Neural progenitor cell (in vitro differentiated cells): ENCODE measurements around the gene TLNRD1. TPM values are rescaled to one million over a fixed set of nuclear protein-coding genes. Genes with fewer than 3 reads are reported as not detected.

ENCODE experiments used
- DNase-seq: peaks from one replicate; pipeline ENCODE4 v3.0.0-alpha.2; 2016; ENCODE audit warnings: low spot score
- H2AFZ ChIP-seq: fragments of 200-600 bp; sonication (generic); replicated peaks from 2 replicates; pipeline ENCODE4 v1.6.1; 2016; ENCODE audit warnings: antibody characterized with exemption
- H3F3A ChIP-seq: fragments of 200-600 bp; sonication (generic); 2 replicates; pipeline ENCODE4 v1.6.1; 2016; ENCODE audit warnings: antibody characterized with exemption, low read depth
- H3K27ac ChIP-seq: fragments of 200-600 bp; sonication (generic); 2 replicates; pipeline ENCODE4 v1.5.1; 2016; ENCODE audit warnings: mild to moderate bottlenecking
- H3K27me3 ChIP-seq: fragments of 200-600 bp; sonication (generic); 2 replicates; pipeline ENCODE4 v1.6.1; 2016; ENCODE audit warnings: mild to moderate bottlenecking, moderate library complexity
- H3K36me3 ChIP-seq: fragments of 200-600 bp; sonication (generic); 2 replicates; pipeline ENCODE4 v1.5.1; 2016
- H3K4me1 ChIP-seq: fragments of 200-600 bp; sonication (generic); 2 replicates; pipeline ENCODE4 v1.6.1; 2016; ENCODE audit warnings: mixed run types
- H3K4me2 ChIP-seq: fragments of 200-600 bp; sonication (generic); 2 replicates; pipeline ENCODE4 v1.6.1; 2016
- H3K4me3 ChIP-seq: fragments of 200-600 bp; sonication (generic); 2 replicates; pipeline ENCODE4 v1.5.1; 2016
- H3K79me2 ChIP-seq: fragments of 200-600 bp; sonication (generic); 2 replicates; pipeline ENCODE4 v1.6.1; 2016; ENCODE audit warnings: low read depth
- H3K9ac ChIP-seq: fragments of 200-600 bp; sonication (generic); 2 replicates; pipeline ENCODE4 v1.6.1; 2016
- H3K9me3 ChIP-seq: fragments of 200-600 bp; sonication (generic); 2 replicates; pipeline ENCODE4 v1.5.1; 2016; ENCODE audit warnings: low read depth
- H4K20me1 ChIP-seq: fragments of 200-600 bp; sonication (generic); 2 replicates; pipeline ENCODE4 v1.6.1; 2016; ENCODE audit warnings: low read depth
- H3K27ac Mint-ChIP-seq: 3 replicates; pipeline ENCODE4 v1.8.0; 2021; ENCODE audit warnings: mixed read lengths
- H3K27me3 Mint-ChIP-seq: 2 replicates; pipeline ENCODE4 v1.8.0; 2022; ENCODE audit warnings: low read depth, mild to moderate bottlenecking, inconsistent platforms, moderate library complexity, mixed read lengths; ENCODE audit not compliant: insufficient read depth
- H3K36me3 Mint-ChIP-seq: 3 replicates; pipeline ENCODE4 v1.8.0; 2021; ENCODE audit warnings: mixed read lengths
- H3K4me1 Mint-ChIP-seq: 3 replicates; pipeline ENCODE4 v1.8.0; 2021; ENCODE audit warnings: mixed read lengths
- H3K4me3 Mint-ChIP-seq: 3 replicates; pipeline ENCODE4 v1.8.0; 2021; ENCODE audit warnings: mild to moderate bottlenecking, moderate library complexity, mixed read lengths
- H3K9me3 Mint-ChIP-seq: 3 replicates; pipeline ENCODE4 v1.8.0; 2020; ENCODE audit warnings: mixed read lengths
- CTCF ChIP-seq: fragments of 200-600 bp; sonication (generic); IDR thresholded peaks from 2 replicates; pipeline ENCODE4 v1.5.1; 2017; ENCODE audit warnings: antibody characterized with exemption, mild to moderate bottlenecking
- EZH2 ChIP-seq: fragments of 200-600 bp; sonication (generic); IDR thresholded peaks from 2 replicates; pipeline ENCODE4 v1.6.1; 2017; ENCODE audit warnings: antibody characterized with exemption, mild to moderate bottlenecking, moderate library complexity
- EZH2phosphoT487 ChIP-seq: fragments of 200-600 bp; sonication (generic); IDR thresholded peaks from 2 replicates; pipeline ENCODE4 v1.6.1; 2017; ENCODE audit warnings: antibody characterized with exemption
- total RNA-seq: library from RNA; depleted of rRNA; stranded (reverse); fragments of >200 nt; gene quantifications from 2 replicates; pipeline ENCODE4 v1.2.3, GENCODE V29; 2015; ENCODE audit warnings: low replicate concordance

The TLNRD1 gene
- total RNA-seq, 1 donor from 2014 or later = 7.3 TPM

- Mint-ChIP-seq H3K4me3 (no peak overlapping the region), H3K4me1 (peaks cover 25% of the 10 kb centered on the region), H3K36me3 (peaks cover 5% of the 10 kb centered on the region), H3K27ac (no peak overlapping the region), H3K9me3 (no peaks in the 10 kb centered on the region), H3K27me3 (no peaks in the 10 kb centered on the region)
- peaks cover 12% of the 10 kb centered on the region for H3F3A ChIP-seq
- H4K20me1 ChIP-seq = peaks cover 55% of the 10 kb centered on the region
- no peaks in the 10 kb centered on the region for H3K27me3 ChIP-seq
- DNase-seq = no peak
- H3K4me1 ChIP-seq = peaks cover 26% of the 10 kb centered on the region
- H3K9me3 ChIP-seq = no peaks in the 10 kb centered on the region
- H3K36me3 ChIP-seq = no peaks in the 10 kb centered on the region
- H2AFZ ChIP-seq = no peak overlapping the region
- H3K4me2 ChIP-seq = no peak overlapping the region
- TF ChIP-seq EZH2phosphoT487 (no peak), CTCF (no peak), EZH2 (no peak)
- H3K79me2 ChIP-seq = peaks cover 79% of the 10 kb centered on the region
- H3K27ac ChIP-seq = no peak overlapping the region
- no peak overlapping the region for H3K4me3 ChIP-seq
- no peak overlapping the region for H3K9ac ChIP-seq
These were observed 14.7 kb upstream of the TLNRD1 start for GRCh38 chr15:80985981-80986380.

GRCh38 chr15:80986487-80986886 lies 14.2 kb upstream of the TLNRD1 start:
- peaks cover 5% of the 10 kb centered on the region for H3K36me3 Mint-ChIP-seq
- H3K36me3 ChIP-seq = no peaks in the 10 kb centered on the region
- H3K4me3 Mint-ChIP-seq = no peak overlapping the region
- H3K9me3 Mint-ChIP-seq = no peaks in the 10 kb centered on the region
- H4K20me1 ChIP-seq = peaks cover 55% of the 10 kb centered on the region
- peaks cover 12% of the 10 kb centered on the region for H3F3A ChIP-seq
- no peak overlapping the region for H3K9ac ChIP-seq
- H3K4me3 ChIP-seq = no peak overlapping the region
- H3K4me2 ChIP-seq = no peak overlapping the region
- H3K27me3 ChIP-seq = no peaks in the 10 kb centered on the region
- no peaks in the 10 kb centered on the region for H3K9me3 ChIP-seq
- no peak overlapping the region for H2AFZ ChIP-seq
- H3K27me3 Mint-ChIP-seq = no peaks in the 10 kb centered on the region
- H3K79me2 ChIP-seq = peaks cover 79% of the 10 kb centered on the region
- no peak overlapping the region for H3K27ac Mint-ChIP-seq
- peaks cover 25% of the 10 kb centered on the region for H3K4me1 Mint-ChIP-seq
- peaks cover 27% of the 10 kb centered on the region for H3K4me1 ChIP-seq
- TF ChIP-seq EZH2phosphoT487 (no peak), CTCF (no peak), EZH2 (no peak)
- H3K27ac ChIP-seq = no peak overlapping the region
- DNase-seq = no peak

- H3K79me2 ChIP-seq = peaks cover 63% of the 10 kb centered on the region
- H3K4me3 ChIP-seq = peak overlapping the region; percentile 82
- H3F3A ChIP-seq = peaks cover 12% of the 10 kb centered on the region
- Mint-ChIP-seq H3K36me3 (no peaks in the 10 kb centered on the region), H3K27me3 (no peaks in the 10 kb centered on the region), H3K4me3 (peak overlapping the region; percentile 97), H3K27ac (no peak overlapping the region), H3K9me3 (no peaks in the 10 kb centered on the region), H3K4me1 (peaks cover 25% of the 10 kb centered on the region)
- H3K4me1 ChIP-seq = peaks cover 27% of the 10 kb centered on the region
- no peaks in the 10 kb centered on the region for H3K9me3 ChIP-seq
- no peak for TF ChIP-seq EZH2phosphoT487
- no peak for TF ChIP-seq EZH2
- no peak for TF ChIP-seq CTCF
- H3K9ac ChIP-seq = peak overlapping the region; percentile 79
- DNase-seq = no peak
- H4K20me1 ChIP-seq = peaks cover 48% of the 10 kb centered on the region
- no peaks in the 10 kb centered on the region for H3K36me3 ChIP-seq
- H3K4me2 ChIP-seq = peak overlapping the region; percentile 90
- H3K27me3 ChIP-seq = no peaks in the 10 kb centered on the region
- no peak overlapping the region for H2AFZ ChIP-seq
- no peak overlapping the region for H3K27ac ChIP-seq
These were observed 12.5 kb upstream of the TLNRD1 start for GRCh38 chr15:80988148-80988796.
